GM04503 (cell line): ENCODE measurements around the gene FHIT.

Experiments
- DNase-seq: peaks from one replicate; pipeline ENCODE4 v3.0.0-alpha.2; 2012; ENCODE audit warnings: low read depth

FHIT gene

GRCh38 chr3:59709702-59710553 is 1541.3 kb downstream of the FHIT start:
- no peak for DNase-seq

DNA sequence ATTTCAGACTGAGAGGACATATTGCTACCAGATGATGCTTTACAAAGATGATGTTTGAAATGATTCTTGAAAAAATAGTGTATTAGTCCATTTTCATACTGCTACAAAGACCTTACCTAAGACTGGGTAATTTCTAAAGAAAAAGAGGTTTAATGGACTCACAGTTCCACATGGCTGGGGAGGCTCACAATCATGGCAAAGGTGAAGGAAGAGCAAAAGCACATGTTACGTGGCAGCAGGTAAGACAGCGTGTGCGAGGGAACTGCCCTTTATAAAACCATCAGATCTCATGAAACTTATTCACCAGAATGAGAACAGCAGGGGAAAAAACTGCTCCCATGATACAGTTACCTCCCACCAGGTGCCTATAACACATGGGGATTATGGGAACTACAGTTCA is 1543.0 kb downstream of the FHIT start:
- DNase-seq, result no peak

DNA sequence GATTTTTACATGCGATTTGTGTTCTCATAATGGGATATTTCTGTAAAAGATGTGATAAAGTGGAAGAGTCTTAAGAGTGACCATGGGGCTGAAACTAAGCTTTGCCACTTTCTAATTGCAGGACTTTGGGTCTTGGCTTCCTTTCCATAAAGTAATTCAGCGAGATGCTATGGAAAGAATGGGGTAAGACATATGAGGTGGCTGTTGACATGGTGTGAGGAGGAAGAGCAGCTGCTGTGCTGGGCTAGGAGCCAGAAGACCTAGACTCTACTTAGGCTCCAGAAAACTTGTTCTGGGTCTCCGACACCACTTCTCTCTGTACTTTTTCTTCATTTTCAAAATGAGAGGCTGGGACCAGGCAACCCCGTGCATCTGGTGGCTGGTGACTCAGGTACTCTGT is 1547.0 kb downstream of the FHIT start:
- DNase-seq, result no peak

DNA sequence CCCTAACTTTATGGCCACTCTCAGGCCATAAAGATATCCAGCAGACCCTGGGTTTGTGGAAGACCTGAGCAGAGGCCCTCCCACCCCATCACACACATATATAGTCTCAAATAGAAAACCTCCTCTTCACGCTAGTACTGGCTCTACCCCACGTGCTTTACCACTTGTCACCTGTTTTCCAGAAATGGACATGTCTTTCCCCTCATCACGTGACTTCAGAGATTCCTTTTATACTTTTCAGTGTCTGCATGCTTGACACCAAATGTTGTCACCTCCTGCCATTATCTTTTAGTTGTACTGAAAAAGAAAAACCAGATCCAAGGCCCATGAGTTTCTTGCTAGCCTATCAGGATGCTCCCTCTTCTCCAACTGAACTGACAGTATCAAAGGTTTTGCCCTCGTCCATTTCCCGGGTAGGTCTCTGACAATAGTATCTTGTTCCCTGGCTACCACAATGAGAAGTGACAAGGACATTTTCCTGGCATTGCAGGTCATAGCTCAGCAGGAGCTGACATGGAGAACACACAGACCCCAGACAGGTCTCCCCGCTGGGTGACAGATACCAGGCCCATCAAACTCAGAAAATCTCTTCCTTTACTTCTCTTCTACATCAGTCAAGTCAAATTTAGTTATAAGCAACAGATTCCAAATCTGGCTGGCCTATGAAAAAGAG is 1551.5 kb downstream of the FHIT start:
- no peak for DNase-seq
